Measurements from ENCODE around the gene ATL2. TPM values are rescaled to one million over a fixed set of nuclear protein-coding genes. Genes with fewer than 3 reads are reported as not detected.
"Not testable (repeated sequence)": the region's sequence is repeated elsewhere in the genome, so short reads cannot be mapped to it uniquely, and the experiment has no call there.

Gene ATL2
- polyA plus RNA-seq, 3 donors = 12.8 to 31.2 (median 13.0) TPM

- no peak overlapping the region for H3K27ac ChIP-seq (ENCODE audit: low read depth, low read length)
- WGBS, 3 donors = 88 to 96% (median 92%) methylated on average over 4 of the region's 4 CpGs
Measured at GRCh38 chr2:38398739-38399138, 21.7 kb upstream of the ATL2 start.

GRCh38 chr2:38394903-38395341 lies 17.8 kb upstream of the ATL2 start:
- no peak overlapping the region for H3K27ac ChIP-seq (ENCODE audit: low read depth, low read length)

DNA sequence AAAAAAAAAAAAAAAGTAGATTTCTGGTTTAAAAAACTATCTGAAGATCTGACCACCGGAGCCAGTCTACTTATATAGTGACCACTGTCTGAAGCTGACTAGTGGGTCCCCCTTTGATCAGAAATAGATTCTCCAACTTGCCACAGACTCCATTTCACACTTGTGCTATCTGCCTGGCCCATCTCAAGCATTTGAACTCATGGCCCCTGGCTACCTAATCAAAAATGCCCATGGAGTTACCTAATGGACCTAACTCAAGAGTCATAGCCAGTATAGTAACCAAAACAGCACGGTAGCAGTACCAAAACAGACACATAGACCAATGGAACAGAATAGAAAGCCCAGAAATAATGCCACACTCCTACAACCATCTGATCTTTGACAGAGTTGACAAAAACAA lies 17.0 kb upstream of the ATL2 start:
- 84 to 93% (median 92%) methylated on average over 2 of the region's 2 CpGs for WGBS, 3 donors
- H3K27ac ChIP-seq (ENCODE audit: low read depth, low read length) = no peak overlapping the region

More at GRCh38 chr2:38394903-38395341, 17.8 kb upstream of the ATL2 start:
- 66 to 82% (median 70%) methylated on average over 5 of the region's 5 CpGs for WGBS, 3 donors

DNA sequence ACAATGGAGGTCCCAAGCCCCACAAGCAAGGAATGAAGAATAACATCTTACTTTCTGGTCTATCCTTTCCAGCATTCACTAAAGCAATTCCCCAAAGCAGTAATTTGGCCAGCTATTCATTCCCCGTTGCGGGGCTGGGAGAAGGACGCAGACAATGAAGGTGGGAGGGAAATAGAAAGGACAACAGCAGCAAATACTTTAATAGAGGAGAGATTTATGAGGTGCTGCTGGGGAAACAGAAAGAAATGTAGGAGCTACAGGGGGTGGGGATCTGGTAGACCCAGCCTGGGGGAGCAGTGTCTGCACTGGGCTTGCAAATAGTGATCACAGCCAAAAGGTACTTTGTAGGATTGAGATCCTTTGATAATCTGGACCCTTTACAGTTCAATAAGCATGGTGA lies 13.9 kb upstream of the ATL2 start:
- 71 to 79% (median 75%) methylated on average over 3 of the region's 3 CpGs for WGBS, 3 donors
- no peak overlapping the region for H3K27ac ChIP-seq (ENCODE audit: low read depth, low read length)

DNA sequence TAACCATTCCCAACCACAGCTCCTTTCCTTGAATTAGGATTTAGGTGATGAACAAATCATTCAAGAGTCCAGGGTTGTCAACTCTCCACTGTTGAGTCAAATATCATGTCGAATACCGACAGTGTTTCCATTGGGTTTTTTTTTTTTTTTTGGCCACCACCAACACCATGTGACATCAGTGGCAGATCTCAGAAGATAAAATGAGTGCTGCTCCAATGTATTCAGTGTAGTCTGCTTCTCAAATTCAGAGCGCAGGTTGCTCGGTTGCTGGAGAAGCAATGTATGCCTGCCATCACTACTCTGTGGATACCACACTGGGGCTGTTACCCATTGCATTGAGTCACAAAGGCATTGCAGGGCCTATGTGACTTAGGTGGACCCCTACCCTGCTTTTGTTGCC lies 10.8 kb upstream of the ATL2 start:
- 86 to 91% (median 90%) methylated on average over 4 of the region's 4 CpGs for WGBS, 3 donors
- H3K27ac ChIP-seq (ENCODE audit: low read depth, low read length) = no peak overlapping the region

GRCh38 chr2:38386821-38387220 lies 9.7 kb upstream of the ATL2 start:
- WGBS, 3 donors = 77 to 81% (median 80%) methylated on average over 7 of the region's 7 CpGs
- no peak overlapping the region for H3K27ac ChIP-seq (ENCODE audit: low read depth, low read length)

GRCh38 chr2:38386377-38386776 lies 9.3 kb upstream of the ATL2 start:
- WGBS, 3 donors = 40 to 80% (median 67%) methylated on average over 2 of the region's 2 CpGs
- no peak overlapping the region for H3K27ac ChIP-seq (ENCODE audit: low read depth, low read length)

DNA sequence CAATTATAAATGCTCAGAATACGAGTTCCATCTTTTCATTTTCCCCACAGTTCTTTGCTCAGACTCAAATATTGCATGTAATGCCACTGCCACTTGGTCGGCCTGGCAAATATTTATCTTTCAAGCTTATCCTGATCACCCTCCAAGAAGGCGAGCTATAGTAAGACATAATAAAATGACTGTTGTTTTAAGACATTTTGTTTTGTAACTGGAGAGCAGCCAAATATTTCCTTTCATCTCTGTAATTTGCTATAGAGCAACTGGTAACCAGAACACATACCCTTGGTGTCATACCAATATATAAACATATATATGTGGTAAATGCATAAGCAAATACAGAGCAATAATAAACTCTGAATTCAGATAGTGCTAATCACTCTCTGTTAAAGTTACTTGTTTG lies 7.3 kb upstream of the ATL2 start:
- H3K27ac ChIP-seq (ENCODE audit: low read depth, low read length) = no peak overlapping the region
- 39 to 88% (median 81%) methylated on average over 3 of the region's 3 CpGs for WGBS, 3 donors

DNA sequence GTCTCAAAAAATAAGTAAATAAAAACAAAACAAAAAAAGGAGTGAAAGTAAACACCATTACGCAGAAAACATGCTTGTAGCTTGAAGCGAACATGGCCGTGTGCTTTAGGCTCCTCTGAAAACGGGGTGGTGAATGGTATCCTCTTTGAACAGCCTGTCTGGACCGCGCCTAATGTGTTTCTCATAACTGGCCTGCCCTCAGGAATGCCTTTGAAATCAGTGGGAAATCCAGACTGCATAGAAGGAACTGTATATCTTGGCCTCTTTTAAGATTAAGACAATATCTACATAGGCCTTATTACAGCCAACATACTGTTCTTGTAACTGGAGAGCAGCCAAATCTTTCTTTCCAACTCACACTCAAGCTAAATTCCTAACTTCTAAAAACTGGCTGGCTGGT lies 6.7 kb upstream of the ATL2 start:
- not testable (repeated sequence) for H3K27ac ChIP-seq (ENCODE audit: low read depth, low read length)
- WGBS, 3 donors = 82 to 87% (median 82%) methylated on average over 6 of the region's 6 CpGs

DNA sequence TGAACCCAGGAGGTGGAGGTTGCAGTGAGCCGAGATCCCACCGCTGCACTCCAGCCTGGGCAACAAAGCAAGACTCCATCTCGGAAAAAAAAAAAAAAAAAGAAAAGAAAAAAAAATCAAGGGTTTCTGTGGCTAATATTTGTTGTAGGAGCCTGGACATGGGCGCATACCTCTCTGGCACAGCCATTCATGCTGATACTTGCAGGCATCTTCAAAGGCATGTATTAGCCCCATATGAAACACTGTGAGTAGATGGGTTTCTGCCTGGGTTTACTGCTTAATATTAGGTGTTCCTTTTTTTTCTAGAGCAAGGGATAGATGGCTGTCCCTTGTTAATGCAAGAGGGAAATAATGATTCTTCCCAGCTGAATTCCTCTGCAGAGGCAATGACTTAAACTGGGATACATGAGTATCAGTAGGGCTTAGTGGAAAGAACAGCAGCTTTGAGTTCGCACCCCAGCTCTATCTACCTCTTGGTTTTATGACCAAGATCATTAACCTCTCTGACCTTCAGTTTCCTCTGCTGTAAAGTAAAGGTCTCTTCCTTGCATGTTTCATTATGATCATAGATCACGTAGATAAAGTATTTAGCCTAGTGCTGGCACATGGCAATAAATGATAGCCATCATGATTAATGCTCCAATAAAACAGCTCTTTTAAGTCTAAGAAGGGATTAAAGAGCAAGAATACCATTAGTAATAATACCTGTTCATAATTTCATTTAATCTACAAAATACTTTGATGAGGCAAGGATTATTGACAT lies 4.5 kb upstream of the ATL2 start:
- WGBS, 3 donors = 87 to 95% (median 94%) methylated on average over 6 of the region's 6 CpGs
- no peak overlapping the region for H3K27ac ChIP-seq (ENCODE audit: low read depth, low read length)

DNA sequence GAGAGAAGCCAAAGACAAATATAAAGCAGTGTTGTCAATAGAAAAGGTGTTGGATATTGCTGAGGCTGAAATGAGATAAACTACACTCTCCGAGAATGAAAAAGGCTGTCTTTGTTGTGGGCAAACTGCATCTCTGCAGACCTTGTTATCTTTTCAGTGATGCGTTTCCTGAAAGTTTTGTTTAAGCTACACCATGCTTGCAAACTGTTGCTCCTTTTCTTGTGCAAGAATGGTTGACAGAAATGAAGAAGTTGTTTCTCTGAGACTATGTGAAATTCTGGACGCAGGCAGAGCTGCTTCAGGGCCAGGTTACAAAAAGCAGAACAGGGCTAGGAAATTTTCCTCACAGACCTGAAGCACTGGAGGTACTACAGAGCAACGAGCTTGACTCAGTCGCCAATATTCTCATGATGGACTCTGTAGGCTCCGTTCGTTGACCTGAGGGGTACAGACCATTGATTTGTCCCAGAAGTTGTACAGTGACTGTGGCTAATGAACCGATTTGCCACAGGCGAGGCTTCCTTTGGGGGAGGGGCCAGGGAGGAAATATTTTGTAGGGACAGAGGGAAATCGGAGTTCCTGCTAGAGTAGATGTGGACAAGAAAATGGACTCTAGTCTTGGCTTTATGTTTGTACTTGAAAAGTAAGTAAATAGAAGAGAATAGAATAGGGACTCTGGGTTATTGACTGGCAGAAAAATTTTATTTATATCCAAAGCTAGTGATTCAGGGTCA lies 3.5 kb upstream of the ATL2 start:
- 42 to 60% (median 48%) methylated on average over 10 of the region's 10 CpGs for WGBS, 3 donors
- no peak overlapping the region for H3K27ac ChIP-seq (ENCODE audit: low read depth, low read length)

DNA sequence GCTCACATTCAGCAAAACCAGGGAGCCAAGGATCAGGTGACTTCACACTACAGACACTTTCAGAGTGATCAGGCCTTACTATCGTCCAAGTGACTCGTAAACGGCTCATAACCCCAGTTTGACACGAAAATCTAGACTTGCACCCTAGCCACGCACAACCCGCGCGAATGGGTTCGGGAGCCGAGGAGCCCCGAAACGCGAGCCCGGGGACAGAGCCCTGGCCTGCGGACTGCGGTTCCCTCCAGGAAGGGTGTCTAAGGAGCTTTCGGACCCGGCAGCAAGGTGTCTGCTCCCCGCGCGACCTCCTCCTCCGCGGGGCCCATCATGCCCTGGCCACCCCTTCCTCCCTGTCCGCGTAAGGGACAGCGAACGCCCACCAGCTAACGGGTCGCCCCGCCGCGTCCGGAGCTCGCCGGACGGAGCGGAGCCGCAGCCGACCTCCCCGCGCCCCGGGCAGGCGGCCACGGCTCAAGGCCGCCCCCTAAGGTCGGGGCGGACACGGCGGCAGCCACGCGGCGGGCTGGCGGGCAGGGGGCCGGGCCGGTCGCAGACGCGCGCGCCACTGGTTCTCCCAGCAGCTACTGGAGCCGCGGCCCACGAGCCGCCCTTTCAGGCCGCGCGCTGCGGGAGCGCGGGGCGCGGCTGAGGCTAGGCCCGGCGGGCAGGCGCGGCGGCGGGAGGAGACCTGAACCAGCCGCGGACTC lies 575 bp downstream of the ATL2 start:
- 0% methylated on average over 65 to 80 of the region's 80 CpGs for WGBS, 3 donors
- H3K27ac ChIP-seq (ENCODE audit: low read depth, low read length) = peak overlapping the region; percentile 80

DNA sequence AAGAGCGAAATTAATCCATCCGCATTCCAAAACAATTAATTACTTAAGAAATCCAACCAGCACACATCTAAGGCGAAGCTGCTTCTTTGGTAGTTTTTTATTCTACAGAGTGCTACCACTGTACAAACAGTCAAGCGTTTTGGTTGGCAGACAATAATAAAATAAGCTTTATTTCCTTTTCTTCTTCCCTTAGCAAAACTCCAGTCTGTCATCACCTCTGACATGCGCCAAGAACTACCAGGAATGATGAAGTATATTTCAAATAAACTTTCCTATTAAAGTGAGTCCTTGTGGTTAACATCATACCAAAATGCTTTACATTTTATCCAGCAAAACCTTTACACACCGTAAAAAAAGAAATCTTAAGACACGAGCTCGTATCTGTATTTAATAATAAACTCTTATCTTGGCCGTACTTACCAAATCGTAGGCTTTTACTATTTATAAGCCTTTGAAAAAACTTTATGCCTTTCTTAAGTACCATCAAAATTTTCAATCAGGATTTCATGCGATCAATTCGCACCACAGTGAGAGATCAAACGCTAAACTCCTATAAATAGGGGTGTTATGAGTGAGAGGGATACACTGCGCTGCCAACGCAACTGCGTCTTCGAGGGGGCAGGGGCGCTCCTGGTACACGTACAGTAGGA lies 1.3 kb downstream of the ATL2 start:
- WGBS, 3 donors = 10 to 20% (median 16%) methylated on average over 19 of the region's 19 CpGs
- no peak overlapping the region for H3K27ac ChIP-seq (ENCODE audit: low read depth, low read length)

DNA sequence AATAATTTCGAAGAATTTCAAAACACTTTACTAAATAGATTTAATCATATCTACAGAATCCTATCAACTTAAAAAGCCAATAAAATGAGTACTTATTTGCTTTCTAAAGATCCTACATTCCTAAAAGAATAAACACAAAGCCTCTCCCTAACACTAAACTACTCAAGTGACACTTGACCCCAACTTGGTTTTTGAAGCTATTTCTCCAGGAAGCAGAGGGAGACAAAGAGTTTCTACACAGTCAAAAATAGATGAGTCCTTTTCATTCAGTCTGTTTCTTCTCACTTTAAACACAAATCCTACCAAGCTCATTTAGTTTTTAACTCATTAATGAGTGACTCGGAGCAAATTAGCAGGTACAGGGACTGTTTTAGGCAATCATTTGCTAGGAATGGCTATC lies 2.1 kb downstream of the ATL2 start:
- WGBS, 3 donors = 56 to 83% (median 75%) methylated on average over 2 of the region's 2 CpGs

GRCh38 chr2:38371235-38371634 lies 5.8 kb downstream of the ATL2 start:
- 85 to 86% (median 85%) methylated on average over 5 of the region's 5 CpGs for WGBS, 3 donors
- H3K27ac ChIP-seq (ENCODE audit: low read depth, low read length) = no peak overlapping the region

More for the DNA sequence above, 2.1 kb downstream of the ATL2 start:
- no peak overlapping the region for H3K27ac ChIP-seq (ENCODE audit: low read depth, low read length)

DNA sequence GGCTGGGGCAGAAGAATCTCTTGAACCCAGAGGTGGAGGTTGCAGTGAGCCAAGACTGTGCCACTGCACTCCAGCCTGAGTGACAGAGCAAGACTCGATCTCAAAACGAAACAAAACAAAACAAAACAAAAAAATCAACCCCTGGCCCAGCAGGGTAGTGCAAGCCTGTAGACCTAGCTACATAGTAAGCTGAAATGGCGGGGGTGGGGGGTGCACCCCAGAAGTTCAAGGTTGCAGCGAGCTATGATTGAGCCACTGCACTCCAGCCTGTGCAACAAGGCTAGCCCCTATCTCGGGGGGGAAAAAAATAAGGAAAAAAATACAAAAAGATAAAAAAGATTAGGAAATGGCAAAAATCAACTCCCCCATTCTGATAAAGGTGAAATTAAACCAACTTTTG lies 6.4 kb downstream of the ATL2 start:
- WGBS, 3 donors = 92 to 100% (median 96%) methylated on average over 5 of the region's 5 CpGs

GRCh38 chr2:38362232-38362631 lies 14.8 kb downstream of the ATL2 start:
- 24 to 76% (median 66%) methylated on average over 2 of the region's 2 CpGs for WGBS, 3 donors
- H3K27ac ChIP-seq (ENCODE audit: low read depth, low read length) = no peak overlapping the region

More for the DNA sequence above, 6.4 kb downstream of the ATL2 start:
- H3K27ac ChIP-seq (ENCODE audit: low read depth, low read length) = no peak overlapping the region

DNA sequence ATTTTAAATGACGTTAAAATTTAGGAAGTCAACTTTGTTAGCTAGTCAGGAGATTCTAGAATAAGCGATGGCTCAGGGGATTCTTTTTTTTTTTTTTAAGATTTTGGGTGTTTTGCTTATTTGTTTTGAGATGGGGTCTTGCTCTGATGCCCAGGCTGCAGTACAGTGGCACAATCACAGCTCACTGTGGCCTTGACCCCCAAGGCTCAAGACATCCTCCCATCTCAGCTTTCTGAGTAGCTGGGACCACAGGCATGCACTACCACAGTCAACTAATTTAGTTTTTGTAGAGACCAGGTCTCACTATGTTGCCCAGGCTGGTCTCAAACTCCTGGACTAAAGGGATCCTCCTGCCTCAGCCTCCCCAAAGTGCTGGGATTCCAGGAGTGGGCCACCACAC lies 16.9 kb downstream of the ATL2 start:
- H3K27ac ChIP-seq (ENCODE audit: low read depth, low read length) = no peak overlapping the region
- WGBS, 3 donors = 85 to 98% (median 94%) methylated on average over 2 of the region's 2 CpGs

DNA sequence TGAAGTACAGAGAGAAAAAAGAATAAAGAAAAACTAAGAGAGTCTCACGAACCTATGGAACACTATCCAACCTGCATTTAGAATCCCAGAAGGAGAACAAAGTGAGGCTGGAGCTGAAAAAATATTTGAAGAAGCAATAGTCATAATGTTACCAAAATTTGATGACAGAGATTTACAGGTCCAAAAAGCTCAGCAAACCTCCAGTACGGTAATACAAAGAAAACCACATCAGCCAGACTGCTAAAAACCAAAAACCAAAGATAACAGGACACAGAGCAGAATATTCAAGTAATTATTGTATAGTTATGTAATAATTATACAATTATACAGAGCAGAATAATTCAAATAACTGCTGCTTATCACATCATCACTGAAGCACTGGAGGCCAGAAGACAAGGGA lies 23.7 kb downstream of the ATL2 start:
- no peak overlapping the region for H3K27ac ChIP-seq (ENCODE audit: low read depth, low read length)
- WGBS, 3 donors = 90 to 96% (median 93%) methylated on average over 2 of the region's 2 CpGs
